ENCODE results near the gene UGT1A8.

The UGT1A8 gene

GRCh38 chr2:233760043-233760442 lies 142.6 kb downstream of the UGT1A8 start, which contains the start of gene UGT1A1:
TSS of gene UGT1A1 (plus strand) at chr2:233760270. CDS start at chr2:233760288, 18 bp downstream.
- no peak for DNase-seq (ENCODE audit: low read depth in 2 of 3, low spot score in 2 of 3)

GRCh38 chr2:233761040-233761769 lies 143.8 kb downstream of the UGT1A8 start:
- DNase-seq (ENCODE audit: low read depth in 2 of 3, low spot score in 2 of 3), result no peak

GRCh38 chr2:233764264-233764663 lies 146.8 kb downstream of the UGT1A8 start:
- no peak for DNase-seq (ENCODE audit: low read depth in 2 of 3, low spot score in 2 of 3)

- DNase-seq (ENCODE audit: low read depth in 2 of 3, low spot score in 2 of 3), result no peak
Measured at GRCh38 chr2:233764761-233765160, 147.3 kb downstream of the UGT1A8 start.

GRCh38 chr2:233766416-233766815 lies 149.0 kb downstream of the UGT1A8 start:
- DNase-seq (ENCODE audit: low read depth in 2 of 3, low spot score in 2 of 3), result no peak

- DNase-seq (ENCODE audit: low read depth in 2 of 3, low spot score in 2 of 3), result no peak
Measured at GRCh38 chr2:233768076-233768475, 150.6 kb downstream of the UGT1A8 start.

- DNase-seq (ENCODE audit: low read depth in 2 of 3, low spot score in 2 of 3), result no peak
Measured at GRCh38 chr2:233769260-233769659, 151.8 kb downstream of the UGT1A8 start.

- DNase-seq (ENCODE audit: low read depth in 2 of 3, low spot score in 2 of 3), result no peak
Measured at GRCh38 chr2:233772153-233772552, 154.7 kb downstream of the UGT1A8 start.

GRCh38 chr2:233772583-233772982 lies 155.2 kb downstream of the UGT1A8 start:
- DNase-seq (ENCODE audit: low read depth in 2 of 3, low spot score in 2 of 3), result no peak

GRCh38 chr2:233773854-233774253 lies 156.4 kb downstream of the UGT1A8 start:
- DNase-seq (ENCODE audit: low read depth in 2 of 3, low spot score in 2 of 3), result no peak

GRCh38 chr2:233775414-233775813 lies 158.0 kb downstream of the UGT1A8 start:
- no peak for DNase-seq (ENCODE audit: low read depth in 2 of 3, low spot score in 2 of 3)

GRCh38 chr2:233778030-233778429 lies 160.6 kb downstream of the UGT1A8 start, which contains the start of gene MROH2A:
TSS of gene MROH2A (plus strand) at chr2:233778330. CDS start at chr2:233779359, 1,029 bp downstream.
- no peak for DNase-seq (ENCODE audit: low read depth in 2 of 3, low spot score in 2 of 3)

- no peak for DNase-seq (ENCODE audit: low read depth in 2 of 3, low spot score in 2 of 3)
Measured at GRCh38 chr2:233779722-233780121, 162.3 kb downstream of the UGT1A8 start.

GRCh38 chr2:233780771-233781170 lies 163.3 kb downstream of the UGT1A8 start:
- DNase-seq (ENCODE audit: low read depth in 2 of 3, low spot score in 2 of 3), result no peak

GRCh38 chr2:233789554-233789953 lies 172.1 kb downstream of the UGT1A8 start:
- no peak for DNase-seq (ENCODE audit: low read depth in 2 of 3, low spot score in 2 of 3)

GRCh38 chr2:233791151-233791882 lies 173.9 kb downstream of the UGT1A8 start:
- no peak for DNase-seq (ENCODE audit: low read depth in 2 of 3, low spot score in 2 of 3)

- DNase-seq (ENCODE audit: low read depth in 2 of 3, low spot score in 2 of 3), result no peak
Measured at GRCh38 chr2:233791883-233792329, 174.5 kb downstream of the UGT1A8 start.

- no peak for DNase-seq (ENCODE audit: low read depth in 2 of 3, low spot score in 2 of 3)
Measured at GRCh38 chr2:233792720-233793119, 175.3 kb downstream of the UGT1A8 start.

GRCh38 chr2:233793465-233794127 lies 176.2 kb downstream of the UGT1A8 start:
- no peak for DNase-seq (ENCODE audit: low read depth in 2 of 3, low spot score in 2 of 3)

GRCh38 chr2:233794128-233794658 lies 176.8 kb downstream of the UGT1A8 start:
- DNase-seq (ENCODE audit: low read depth in 2 of 3, low spot score in 2 of 3), result no peak

- no peak for DNase-seq (ENCODE audit: low read depth in 2 of 3, low spot score in 2 of 3)
Measured at GRCh38 chr2:233795735-233796171, 178.3 kb downstream of the UGT1A8 start.
